ENCODE data around the gene RNF141.

The RNF141 gene

GRCh38 chr11:10561043-10561818, 20.2 kb upstream of the RNF141 start:
- no peak for DNase-seq (ENCODE audit: low read depth, low spot score)

GRCh38 chr11:10558288-10558687, 17.3 kb upstream of the RNF141 start:
- no peak for DNase-seq (ENCODE audit: low read depth, low spot score)

DNA sequence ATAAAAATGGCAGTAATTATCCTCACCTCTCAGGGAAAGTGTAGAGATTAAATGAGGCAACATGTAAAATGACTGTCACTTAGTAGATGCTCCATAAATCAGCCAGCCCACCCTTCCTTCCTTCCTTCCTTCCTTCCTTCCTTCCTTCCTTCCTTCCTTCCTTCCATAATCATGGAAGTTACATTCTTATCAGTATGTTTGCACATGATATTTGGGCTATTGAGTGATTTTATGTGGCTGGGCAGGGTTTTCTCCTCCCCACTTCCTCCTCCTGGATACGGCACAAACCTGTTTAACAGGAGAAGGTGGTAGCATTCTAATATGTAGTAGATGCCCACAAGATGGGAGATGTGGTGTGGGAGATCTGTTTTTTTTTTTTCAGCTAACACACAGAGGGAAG, 15.6 kb upstream of the RNF141 start:
- DNase-seq (ENCODE audit: low read depth, low spot score) = no peak

DNA sequence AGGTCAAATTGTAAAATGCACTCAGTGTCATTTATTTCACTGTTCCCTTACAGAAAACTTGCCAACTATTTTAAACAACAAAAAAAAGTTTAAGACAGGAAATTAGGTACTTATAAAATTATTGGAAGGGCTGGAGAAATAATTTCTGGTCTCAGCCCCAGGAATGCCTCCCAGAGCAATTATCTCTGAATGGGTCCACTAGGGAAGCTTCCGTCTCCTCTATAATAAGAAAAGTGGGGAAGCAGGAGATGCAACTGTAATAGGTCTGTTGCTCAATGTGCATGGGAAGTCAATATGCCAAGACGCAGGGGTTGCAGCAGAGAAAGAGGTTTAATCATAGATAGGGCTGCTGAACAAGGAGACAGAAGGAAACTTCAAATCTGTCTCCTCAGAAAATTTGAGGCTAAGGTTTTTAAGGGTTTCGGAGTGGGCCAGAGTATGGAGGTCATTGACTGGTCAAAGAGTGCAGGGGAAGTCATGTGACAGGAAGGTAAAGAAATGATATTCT, 10.9 kb upstream of the RNF141 start:
- no peak for DNase-seq (ENCODE audit: low read depth, low spot score)

DNA sequence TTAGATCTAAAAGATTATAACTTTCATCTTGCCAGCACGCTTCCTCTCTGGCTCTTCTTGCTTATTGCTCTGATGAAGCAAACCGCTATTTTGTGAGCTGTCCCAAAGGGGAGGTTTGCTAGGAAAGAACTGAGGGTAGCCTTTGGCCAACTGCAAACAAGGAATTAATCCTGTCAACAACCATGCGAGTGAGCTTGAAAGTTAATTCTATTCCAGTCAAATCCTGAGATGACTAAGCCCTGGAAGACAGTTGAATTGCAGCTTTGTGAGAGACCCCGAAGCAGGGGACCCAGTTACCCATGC, 10.3 kb upstream of the RNF141 start:
- DNase-seq (ENCODE audit: low read depth, low spot score) = no peak

GRCh38 chr11:10550503-10551289, 9.7 kb upstream of the RNF141 start:
- DNase-seq (ENCODE audit: low read depth, low spot score) = no peak

DNA sequence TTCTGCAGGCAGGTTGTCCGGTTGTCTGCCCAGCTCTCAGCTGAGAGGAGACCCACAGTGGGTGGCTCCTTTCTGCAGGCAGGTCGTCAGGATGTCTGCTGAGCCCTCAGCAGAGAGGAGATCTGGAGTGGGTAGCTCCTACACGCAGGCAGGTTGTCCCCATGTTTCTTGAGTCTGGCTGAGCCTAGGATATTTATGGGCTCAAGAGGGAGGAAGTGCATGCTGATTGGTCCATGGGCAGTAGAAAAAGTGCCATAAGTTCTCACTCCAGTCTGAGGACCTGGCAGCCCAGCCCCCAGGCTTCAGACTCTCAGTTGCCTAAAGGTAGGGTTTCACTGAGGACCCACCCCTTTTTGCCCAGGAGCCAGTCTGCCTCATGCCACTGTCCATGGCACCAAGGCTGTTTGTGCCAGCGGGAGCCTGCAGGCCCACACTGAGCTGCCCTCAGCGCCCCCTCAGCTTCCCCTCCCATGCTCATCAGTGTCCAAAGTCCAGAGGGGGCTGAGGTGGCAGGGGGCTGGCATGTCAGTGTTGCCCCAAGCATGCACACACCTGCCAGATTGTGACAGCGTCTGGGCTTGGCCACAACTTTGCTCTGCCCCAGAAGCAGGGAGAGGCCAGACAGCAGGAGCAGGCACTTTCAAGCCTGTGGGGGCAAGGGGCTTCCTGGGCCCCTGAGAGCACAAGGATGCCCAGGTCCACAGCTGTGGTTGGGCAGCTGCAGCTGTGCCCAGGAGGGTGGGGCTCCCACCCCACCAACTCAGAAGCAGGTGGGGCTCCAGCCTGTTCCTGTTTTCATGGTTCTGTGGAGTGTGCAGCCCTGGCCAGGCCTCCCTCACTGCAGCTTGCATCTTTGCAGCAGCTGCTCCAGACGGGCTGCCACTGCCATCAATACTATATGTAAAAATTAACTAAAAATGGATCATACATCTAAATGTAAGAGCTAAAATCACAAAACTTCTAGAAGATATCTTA, 3.8 kb upstream of the RNF141 start:
- no peak for DNase-seq (ENCODE audit: low read depth, low spot score)

DNA sequence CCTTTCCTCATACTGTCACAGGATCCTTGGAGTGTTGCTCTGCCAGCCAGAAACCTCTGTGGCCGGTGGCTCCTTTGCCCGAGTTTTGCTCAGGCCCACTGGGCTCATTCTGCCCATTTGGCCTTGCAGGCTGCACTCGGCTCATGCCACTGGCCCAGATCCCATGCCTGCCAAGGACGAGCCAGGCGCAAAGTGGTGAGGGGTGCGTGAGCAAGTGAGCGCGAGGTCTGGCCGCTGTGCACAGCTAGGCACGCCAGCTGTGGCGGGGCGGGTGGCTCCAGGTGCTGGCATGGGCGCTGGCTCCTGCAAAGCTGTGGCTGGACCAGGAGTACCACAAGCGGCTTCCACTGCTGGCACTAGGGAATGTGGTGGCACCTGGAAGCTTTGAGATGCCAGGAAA, 2.8 kb upstream of the RNF141 start:
- DNase-seq (ENCODE audit: low read depth, low spot score) = no peak

- no peak for DNase-seq (ENCODE audit: low read depth, low spot score)
Measured at GRCh38 chr11:10542776-10543175, 1.8 kb upstream of the RNF141 start.

DNA sequence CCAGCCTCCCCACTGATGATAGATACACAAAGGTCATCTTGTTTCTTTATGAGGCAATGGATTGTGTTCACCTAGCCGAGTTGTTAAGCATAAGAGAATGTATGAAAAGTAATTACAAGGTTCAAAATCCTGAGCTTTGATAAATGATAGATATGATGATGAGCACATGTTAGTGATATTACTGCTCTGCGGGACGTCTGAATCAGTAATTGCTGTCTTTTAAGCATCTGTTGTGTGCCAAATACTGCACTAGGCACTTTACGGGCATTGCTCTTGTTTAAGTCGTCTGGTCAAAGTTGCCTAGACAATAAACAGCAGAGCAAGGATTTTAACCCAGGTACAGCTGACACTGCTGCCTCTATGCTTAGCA, 559 bp upstream of the RNF141 start:
- no peak for DNase-seq (ENCODE audit: low read depth, low spot score)

DNA sequence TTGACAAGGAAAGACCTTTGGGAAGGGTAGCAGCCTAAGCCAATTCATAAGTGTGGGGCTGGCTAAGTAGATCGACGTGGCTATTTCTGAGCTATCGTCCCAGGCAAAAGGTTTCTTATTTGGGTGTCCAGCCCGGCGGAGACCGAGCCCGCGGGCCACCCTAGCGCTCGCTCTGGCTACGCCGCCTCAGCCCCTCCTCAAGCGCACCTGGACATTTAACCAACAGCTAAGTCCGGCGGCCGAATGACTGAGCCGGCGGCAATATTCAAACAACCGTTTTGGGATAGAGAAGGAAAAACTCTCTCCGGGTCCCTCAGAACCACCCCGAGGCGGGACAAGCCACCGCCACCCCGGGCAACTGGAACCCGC, 457 bp downstream of the RNF141 start:
- no peak for DNase-seq (ENCODE audit: low read depth, low spot score)

- no peak for DNase-seq (ENCODE audit: low read depth, low spot score)
Measured at GRCh38 chr11:10539339-10539738, 1.6 kb downstream of the RNF141 start.

GRCh38 chr11:10538924-10539323, 2.1 kb downstream of the RNF141 start:
- no peak for DNase-seq (ENCODE audit: low read depth, low spot score)

DNA sequence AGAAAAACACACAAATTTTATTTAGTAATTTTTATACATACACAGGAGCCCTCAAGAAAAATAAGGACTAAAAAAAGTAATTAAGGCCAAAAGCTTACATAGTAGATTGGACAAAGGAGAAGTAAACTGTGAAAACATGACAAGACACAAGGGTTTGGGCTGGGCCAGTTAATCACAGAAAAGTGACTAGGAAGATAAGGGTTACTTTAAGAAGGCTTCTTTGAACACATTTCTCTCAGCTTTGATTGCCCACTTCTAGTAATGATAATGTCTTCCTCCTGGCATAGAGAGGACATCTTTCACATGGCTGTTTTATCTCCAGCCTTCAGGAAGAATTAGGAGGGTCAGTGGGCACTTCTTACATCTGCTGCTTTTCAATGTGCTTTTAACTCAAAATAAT, 3.4 kb downstream of the RNF141 start:
- no peak for DNase-seq (ENCODE audit: low read depth, low spot score)

GRCh38 chr11:10534316-10534715, 6.7 kb downstream of the RNF141 start:
- no peak for DNase-seq (ENCODE audit: low read depth, low spot score)

GRCh38 chr11:10533323-10533722, 7.7 kb downstream of the RNF141 start:
- no peak for DNase-seq (ENCODE audit: low read depth, low spot score)

DNA sequence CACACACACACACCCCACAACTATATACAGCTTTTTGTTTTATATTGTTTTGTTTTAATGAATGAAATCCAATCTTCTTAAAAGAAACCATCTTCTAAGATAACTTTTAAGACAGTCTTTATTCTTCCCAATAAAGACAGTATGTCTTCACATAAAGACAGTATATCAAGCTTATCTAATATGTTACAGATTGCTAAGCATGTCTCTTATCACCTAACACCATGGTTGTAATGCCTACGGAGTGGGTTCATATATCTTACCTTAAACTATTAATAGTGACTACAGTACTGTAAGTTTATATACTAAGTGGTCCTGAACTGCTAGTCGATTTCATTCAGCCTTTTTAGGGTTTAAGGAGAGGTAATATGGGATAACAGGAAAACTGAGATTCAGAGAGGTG, 8.5 kb downstream of the RNF141 start:
- no peak for DNase-seq (ENCODE audit: low read depth, low spot score)

- no peak for DNase-seq (ENCODE audit: low read depth, low spot score)
Measured at GRCh38 chr11:10529279-10529678, 11.7 kb downstream of the RNF141 start.

GRCh38 chr11:10528121-10528520, 12.9 kb downstream of the RNF141 start:
- DNase-seq (ENCODE audit: low read depth, low spot score) = no peak

- no peak for DNase-seq (ENCODE audit: low read depth, low spot score)
Measured at GRCh38 chr11:10526974-10527918, 13.7 kb downstream of the RNF141 start.

GRCh38 chr11:10524471-10524870, 16.5 kb downstream of the RNF141 start:
- no peak for DNase-seq (ENCODE audit: low read depth, low spot score)
